HEK293T (cell line): ENCODE results near the gene LRRC19.

ENCODE experiments used
- CTCF ChIA-PET: fragments of 350-600 bp; formaldehyde crosslinking; extraction: SDS; loops from one replicate; lab custom pipeline; 2021; ENCODE audit warnings: antibody characterized with exemption, inconsistent platforms; lab: Yijun Ruan, JAX
- POLR2A ChIA-PET: fragments of 350-600 bp; formaldehyde crosslinking; extraction: SDS; loops from one replicate; lab custom pipeline; 2020; ENCODE audit warnings: antibody characterized with exemption, inconsistent platforms; lab: Yijun Ruan, JAX
- DNase-seq: peaks from one replicate; pipeline ENCODE4 v3.0.0; 2012; ENCODE audit warnings: mixed read lengths; ENCODE audit errors: extremely low spot score
- ARNT ChIP-seq: fragments of 450-650 bp; IDR thresholded peaks from 2 replicates; pipeline ENCODE4 v1.6.1; 2017; ENCODE audit warnings: mild to moderate bottlenecking
- BHLHE40 ChIP-seq: fragments of 450-650 bp; IDR thresholded peaks from 2 replicates; pipeline ENCODE4 v1.6.1; 2016; ENCODE audit warnings: mild to moderate bottlenecking, moderate library complexity, borderline replicate concordance
- CTBP1 ChIP-seq: fragments of 450-650 bp; IDR thresholded peaks from 2 replicates; pipeline ENCODE4 v1.6.1; 2016; ENCODE audit warnings: borderline replicate concordance
- ELF4 ChIP-seq: fragments of 450-650 bp; IDR thresholded peaks from 2 replicates; pipeline ENCODE4 v1.6.1; 2017; ENCODE audit warnings: antibody characterized with exemption
- FOXA1 ChIP-seq: fragments of 450-650 bp; IDR thresholded peaks from 2 replicates; pipeline ENCODE4 v1.6.1; 2016; ENCODE audit warnings: mild to moderate bottlenecking
- FOXK2 ChIP-seq: fragments of 450-650 bp; IDR thresholded peaks from 2 replicates; pipeline ENCODE4 v1.6.1; 2016; ENCODE audit warnings: mild to moderate bottlenecking
- FOXM1 ChIP-seq: fragments of 450-650 bp; IDR thresholded peaks from 2 replicates; pipeline ENCODE4 v1.6.1; 2017; ENCODE audit warnings: mild to moderate bottlenecking, borderline replicate concordance
- HDGF ChIP-seq: fragments of 450-650 bp; IDR thresholded peaks from 2 replicates; pipeline ENCODE4 v1.6.1; 2017; ENCODE audit warnings: antibody characterized with exemption, borderline replicate concordance
- L3MBTL2 ChIP-seq: fragments of 450-650 bp; conservative IDR thresholded peaks from 2 replicates; pipeline ENCODE4 v1.6.1; 2016; ENCODE audit warnings: mild to moderate bottlenecking
- LEF1 ChIP-seq: fragments of 450-650 bp; IDR thresholded peaks from 2 replicates; pipeline ENCODE4 v1.6.1; 2017; ENCODE audit warnings: mild to moderate bottlenecking, borderline replicate concordance
- NFRKB ChIP-seq: fragments of 450-650 bp; IDR thresholded peaks from 2 replicates; pipeline ENCODE4 v1.6.1; 2016; ENCODE audit warnings: mild to moderate bottlenecking, moderate library complexity
- PKNOX1 ChIP-seq: fragments of 450-650 bp; IDR thresholded peaks from 2 replicates; pipeline ENCODE4 v1.6.1; 2016
- SP1 ChIP-seq: fragments of 450-650 bp; IDR thresholded peaks from 2 replicates; pipeline ENCODE4 v1.6.1; 2017
- SUZ12 ChIP-seq: fragments of 450-650 bp; IDR thresholded peaks from 2 replicates; pipeline ENCODE4 v1.6.1; 2016; ENCODE audit warnings: mild to moderate bottlenecking
- TARDBP ChIP-seq: fragments of 450-650 bp; IDR thresholded peaks from 2 replicates; pipeline ENCODE4 v1.6.1; 2016
- ZNF384 ChIP-seq: fragments of 450-650 bp; IDR thresholded peaks from 2 replicates; pipeline ENCODE4 v1.6.1; 2016

LRRC19 gene

GRCh38 chr9:27005491-27005890 lies at the start of gene LRRC19:
TSS of gene LRRC19 (minus strand) at chr9:27005672. CDS start at chr9:26999694, 5,978 bp downstream.
- ChIA-PET POLR2A (no interaction called here), CTCF (no interaction called here)
- DNase-seq = no peak
- no peak for TF ChIP-seq ARNT
- no peak for TF ChIP-seq CTBP1
- no peak for TF ChIP-seq ELF4
- no peak for TF ChIP-seq ZNF384
- no peak for TF ChIP-seq HDGF
- no peak for TF ChIP-seq BHLHE40
- TF ChIP-seq TARDBP = no peak
- TF ChIP-seq L3MBTL2 = no peak
- TF ChIP-seq PKNOX1 = no peak
- no peak for TF ChIP-seq SUZ12
- no peak for TF ChIP-seq SP1
- TF ChIP-seq FOXK2 = no peak
- TF ChIP-seq FOXM1 = no peak
- no peak for TF ChIP-seq NFRKB
- no peak for TF ChIP-seq LEF1
- TF ChIP-seq FOXA1 = no peak

GRCh38 chr9:27054841-27055240 lies 49.4 kb upstream of the LRRC19 start:
- ChIA-PET CTCF (no interaction called here), POLR2A (no interaction called here)
- TF ChIP-seq SUZ12 = no peak
- TF ChIP-seq TARDBP = no peak
- TF ChIP-seq ELF4 = no peak
- TF ChIP-seq SP1 = no peak
- TF ChIP-seq L3MBTL2 = no peak
- no peak for TF ChIP-seq PKNOX1
- no peak for TF ChIP-seq HDGF
- TF ChIP-seq FOXM1 = no peak
- no peak for TF ChIP-seq CTBP1
- no peak for TF ChIP-seq ARNT
- no peak for TF ChIP-seq ZNF384
- no peak for DNase-seq

GRCh38 chr9:27054125-27054524 lies 48.7 kb upstream of the LRRC19 start:
- ChIA-PET POLR2A (no interaction called here), CTCF (no interaction called here)
- no peak for DNase-seq
- TF ChIP-seq SUZ12 (no peak), FOXA1 (no peak), ELF4 (no peak), CTBP1 (no peak), ZNF384 (no peak), TARDBP (no peak), LEF1 (no peak), ARNT (no peak), PKNOX1 (no peak), SP1 (no peak), HDGF (no peak), FOXM1 (no peak), FOXK2 (no peak), BHLHE40 (no peak), L3MBTL2 (no peak), NFRKB (no peak)

- no peak for TF ChIP-seq SP1
- TF ChIP-seq FOXM1 = no peak
- TF ChIP-seq CTBP1 = no peak
- no peak for TF ChIP-seq HDGF
- no peak for TF ChIP-seq FOXA1
- no peak for TF ChIP-seq SUZ12
- no peak for TF ChIP-seq NFRKB
- no peak for TF ChIP-seq TARDBP
- TF ChIP-seq L3MBTL2 = no peak
- no peak for TF ChIP-seq FOXK2
- TF ChIP-seq BHLHE40 = no peak
- TF ChIP-seq PKNOX1 = no peak
- ChIA-PET CTCF (no interaction called here), POLR2A (no interaction called here)
- DNase-seq = no peak
Observed at GRCh38 chr9:27053369-27054022, 48.0 kb upstream of the LRRC19 start.

- ChIA-PET CTCF (no interaction called here), POLR2A (no interaction called here)
- no peak for DNase-seq
- TF ChIP-seq SP1 = no peak
- no peak for TF ChIP-seq SUZ12
- no peak for TF ChIP-seq ZNF384
- no peak for TF ChIP-seq LEF1
- TF ChIP-seq ARNT = no peak
Observed at GRCh38 chr9:27047136-27047535, 41.7 kb upstream of the LRRC19 start.

GRCh38 chr9:27043176-27043575 lies 37.7 kb upstream of the LRRC19 start:
- CTCF ChIA-PET = no interaction called here
- POLR2A ChIA-PET = no interaction called here
- no peak for TF ChIP-seq SUZ12
- TF ChIP-seq NFRKB = no peak
- TF ChIP-seq FOXK2 = no peak
- no peak for TF ChIP-seq ELF4
- no peak for DNase-seq
